PFSK-1 (cell line): Measurements from ENCODE around the gene C19orf25.

Experiments
- FOXP2 ChIP-seq: optimal IDR thresholded peaks from 2 replicates; pipeline ENCODE3; 2011; ENCODE audit warnings: borderline replicate concordance, control low read depth, inconsistent platforms; ENCODE audit not compliant: insufficient read depth; ENCODE audit errors: extremely low read length, extremely low read depth
- POLR2AphosphoS5 ChIP-seq: IDR thresholded peaks from 2 replicates; pipeline ENCODE4 v1.6.1; 2012; ENCODE audit warnings: low read depth, mild to moderate bottlenecking, control low read depth, low read length, moderate library complexity
- SIN3A ChIP-seq: IDR thresholded peaks from 2 replicates; pipeline ENCODE4 v1.6.1; 2012; ENCODE audit warnings: mild to moderate bottlenecking, low read length, moderate library complexity, borderline replicate concordance; ENCODE audit not compliant: insufficient read depth
- TAF1 ChIP-seq: IDR thresholded peaks from 2 replicates; pipeline ENCODE4 v1.6.1; 2012; ENCODE audit warnings: low read length, control low read depth, borderline replicate concordance; ENCODE audit not compliant: insufficient read depth
- TF ChIP-seq, protein P1 (sequence below), 2 experiments: IDR thresholded peaks; 2 replicates each; pipeline versions ENCODE4 v1.6.1 to v1.8.0; 2011 to 2012; ENCODE audit warnings: low read depth in 2 of 2, low read length in 2 of 2, control low read depth in 1 of 2, inconsistent platforms in 1 of 2, mild to moderate bottlenecking in 1 of 2, moderate library complexity in 1 of 2; ENCODE audit not compliant: insufficient read depth in 1 of 2

C19orf25 gene

DNA sequence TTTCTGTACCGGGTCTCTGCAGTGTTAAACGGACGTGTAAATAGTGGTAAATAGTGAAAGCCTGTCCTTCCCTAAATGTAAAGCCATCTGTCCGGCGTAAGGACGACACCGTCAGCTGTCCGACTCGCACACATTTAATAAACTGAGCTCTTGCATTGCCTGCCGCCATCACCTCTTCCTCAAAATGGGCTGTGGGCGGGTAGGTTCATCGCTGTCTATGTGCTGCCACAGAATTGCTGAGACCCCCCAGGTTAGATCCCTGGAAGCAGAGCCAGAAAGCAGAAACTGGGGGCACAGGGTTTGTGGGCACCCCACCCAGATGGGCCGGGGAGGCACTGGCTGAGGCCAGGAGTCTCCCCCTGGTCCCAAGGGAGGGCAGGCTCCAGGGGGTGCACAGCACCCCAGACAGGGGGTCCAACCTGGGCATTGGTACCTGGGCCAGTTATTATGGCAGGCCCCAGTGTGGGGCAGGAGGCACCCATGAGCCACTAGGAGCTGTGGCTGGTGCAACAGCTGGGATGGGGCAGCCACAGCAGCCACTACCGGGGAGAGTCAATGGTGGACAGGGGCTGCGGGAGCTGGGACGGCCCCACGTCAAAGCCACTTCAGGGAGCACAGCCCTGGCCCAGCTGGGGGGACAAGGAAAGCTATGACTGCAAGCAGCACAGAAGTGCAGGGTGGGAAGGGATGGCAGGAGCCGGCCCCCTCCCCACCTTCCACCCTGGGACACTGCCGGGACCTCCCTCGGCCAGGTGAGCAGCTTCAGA is 5.7 kb downstream of the C19orf25 start:
- TF ChIP-seq POLR2AphosphoS5, result peak; percentile 17; the same call in 1 of the 2 replicates
- TF ChIP-seq SIN3A, result no peak

DNA sequence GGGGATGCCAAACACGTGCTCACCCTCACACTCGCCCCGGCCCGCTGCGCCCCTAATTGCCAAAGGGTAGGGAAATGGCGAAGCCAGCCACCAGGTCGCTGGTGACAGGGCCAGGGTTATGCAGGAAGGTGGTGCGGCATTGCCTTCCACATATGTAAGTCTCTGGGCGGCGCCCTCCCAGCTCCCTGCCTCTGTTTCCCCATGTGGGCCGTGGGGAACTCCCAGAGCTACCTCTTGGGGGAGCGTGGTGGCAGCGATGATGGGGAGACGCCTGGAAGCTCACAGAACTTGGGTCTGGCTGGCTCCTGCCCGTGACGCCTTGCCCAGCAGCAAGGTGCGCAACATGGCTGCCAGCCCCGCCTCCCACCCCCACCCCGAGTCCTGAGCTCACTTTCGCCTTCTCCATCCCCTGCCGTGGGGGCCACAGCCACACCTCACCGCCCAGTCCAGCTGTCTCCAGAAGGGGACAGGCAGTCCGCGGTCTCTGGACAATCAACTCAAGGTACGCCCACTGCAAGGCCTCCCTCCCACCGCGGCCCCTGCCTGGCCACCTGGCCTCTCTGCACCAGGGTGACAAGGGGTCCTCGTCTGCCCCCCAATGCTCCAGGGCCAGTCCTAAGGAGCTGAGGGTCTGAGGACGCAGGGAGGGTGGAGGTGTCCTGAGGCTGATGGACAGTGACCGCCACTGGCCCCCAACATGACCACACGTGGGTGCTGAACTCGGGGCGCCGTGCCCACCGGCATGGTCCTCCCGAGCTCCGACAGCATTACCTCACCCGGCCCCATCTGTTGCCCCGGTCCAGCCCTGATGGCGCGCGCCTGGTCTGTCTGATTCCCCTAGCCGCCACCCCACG is 6.6 kb downstream of the C19orf25 start:
- TF ChIP-seq, protein P1, sequence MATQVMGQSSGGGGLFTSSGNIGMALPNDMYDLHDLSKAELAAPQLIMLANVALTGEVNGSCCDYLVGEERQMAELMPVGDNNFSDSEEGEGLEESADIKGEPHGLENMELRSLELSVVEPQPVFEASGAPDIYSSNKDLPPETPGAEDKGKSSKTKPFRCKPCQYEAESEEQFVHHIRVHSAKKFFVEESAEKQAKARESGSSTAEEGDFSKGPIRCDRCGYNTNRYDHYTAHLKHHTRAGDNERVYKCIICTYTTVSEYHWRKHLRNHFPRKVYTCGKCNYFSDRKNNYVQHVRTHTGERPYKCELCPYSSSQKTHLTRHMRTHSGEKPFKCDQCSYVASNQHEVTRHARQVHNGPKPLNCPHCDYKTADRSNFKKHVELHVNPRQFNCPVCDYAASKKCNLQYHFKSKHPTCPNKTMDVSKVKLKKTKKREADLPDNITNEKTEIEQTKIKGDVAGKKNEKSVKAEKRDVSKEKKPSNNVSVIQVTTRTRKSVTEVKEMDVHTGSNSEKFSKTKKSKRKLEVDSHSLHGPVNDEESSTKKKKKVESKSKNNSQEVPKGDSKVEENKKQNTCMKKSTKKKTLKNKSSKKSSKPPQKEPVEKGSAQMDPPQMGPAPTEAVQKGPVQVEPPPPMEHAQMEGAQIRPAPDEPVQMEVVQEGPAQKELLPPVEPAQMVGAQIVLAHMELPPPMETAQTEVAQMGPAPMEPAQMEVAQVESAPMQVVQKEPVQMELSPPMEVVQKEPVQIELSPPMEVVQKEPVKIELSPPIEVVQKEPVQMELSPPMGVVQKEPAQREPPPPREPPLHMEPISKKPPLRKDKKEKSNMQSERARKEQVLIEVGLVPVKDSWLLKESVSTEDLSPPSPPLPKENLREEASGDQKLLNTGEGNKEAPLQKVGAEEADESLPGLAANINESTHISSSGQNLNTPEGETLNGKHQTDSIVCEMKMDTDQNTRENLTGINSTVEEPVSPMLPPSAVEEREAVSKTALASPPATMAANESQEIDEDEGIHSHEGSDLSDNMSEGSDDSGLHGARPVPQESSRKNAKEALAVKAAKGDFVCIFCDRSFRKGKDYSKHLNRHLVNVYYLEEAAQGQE (IDR thresholded peaks at IDR 0.05; ENCODE audit: insufficient read depth in 1 of 2, low read depth in 2 of 2, low read length in 2 of 2), result no peak
- TF ChIP-seq POLR2AphosphoS5 (no peak), TAF1 (no peak), FOXP2 (no peak), SIN3A (no peak)

DNA sequence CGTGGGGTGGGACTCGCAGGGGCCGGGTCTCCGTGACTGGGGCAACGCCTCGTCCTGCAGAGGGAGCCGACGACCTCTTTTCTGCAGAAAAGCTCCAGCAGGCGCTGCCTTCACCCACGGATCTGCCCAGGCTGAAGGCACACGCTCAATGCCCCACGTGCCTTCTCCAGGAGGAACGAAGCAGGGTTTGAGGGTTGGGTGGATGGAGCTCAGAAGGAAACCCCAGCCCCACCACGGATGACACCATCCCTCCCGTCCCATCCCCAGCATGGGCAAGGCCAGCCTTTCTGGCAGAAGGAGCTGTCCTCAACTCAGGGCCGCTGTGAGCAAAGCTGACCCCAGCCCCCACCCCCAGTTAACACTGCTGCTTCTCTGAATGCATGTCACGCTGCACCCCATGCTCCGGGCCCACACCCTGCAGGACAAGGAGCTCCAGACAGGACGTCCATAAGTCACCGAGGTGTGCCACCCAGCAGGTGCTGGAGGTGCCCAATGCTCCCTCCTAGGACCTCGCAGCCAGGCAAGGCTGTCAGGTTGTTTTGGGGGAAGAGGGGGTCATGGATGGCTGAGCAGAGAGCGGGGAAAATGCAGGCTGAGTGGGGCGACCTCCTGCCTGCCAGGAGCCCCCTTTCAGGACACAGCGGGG is 7.4 kb downstream of the C19orf25 start:
- TF ChIP-seq POLR2AphosphoS5 (no peak), SIN3A (no peak), FOXP2 (no peak), TAF1 (no peak)
- TF ChIP-seq, protein P1 (IDR thresholded peaks at IDR 0.05; ENCODE audit: insufficient read depth in 1 of 2, low read depth in 2 of 2, low read length in 2 of 2), result no peak

DNA sequence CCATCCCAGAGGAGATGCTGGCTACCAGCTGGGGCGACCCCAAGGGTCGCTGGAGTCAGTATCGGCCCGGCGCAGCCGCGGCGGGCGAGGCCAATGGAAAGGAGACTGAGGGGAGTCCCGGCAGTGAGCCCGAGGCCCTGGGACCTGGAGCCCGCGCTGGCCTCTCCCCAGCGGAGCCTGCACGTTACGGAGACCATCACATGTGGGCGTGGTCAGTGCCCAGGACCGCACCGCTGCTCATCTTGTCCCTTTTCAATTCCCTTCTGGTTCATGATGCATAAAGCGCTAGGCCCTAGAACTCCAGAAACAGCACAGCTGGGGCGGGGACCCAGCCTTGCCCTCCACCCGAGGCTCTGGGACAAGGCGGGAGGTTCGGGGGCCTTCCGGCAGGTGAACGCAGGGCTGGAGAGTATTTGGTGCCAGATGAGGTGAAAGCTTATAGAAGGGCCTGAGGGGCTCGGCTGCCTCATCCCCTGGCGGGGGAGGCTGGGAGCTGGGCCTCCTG is 8.0 kb downstream of the C19orf25 start:
- peak; percentile 20 for TF ChIP-seq FOXP2
- TF ChIP-seq TAF1, result no peak

DNA sequence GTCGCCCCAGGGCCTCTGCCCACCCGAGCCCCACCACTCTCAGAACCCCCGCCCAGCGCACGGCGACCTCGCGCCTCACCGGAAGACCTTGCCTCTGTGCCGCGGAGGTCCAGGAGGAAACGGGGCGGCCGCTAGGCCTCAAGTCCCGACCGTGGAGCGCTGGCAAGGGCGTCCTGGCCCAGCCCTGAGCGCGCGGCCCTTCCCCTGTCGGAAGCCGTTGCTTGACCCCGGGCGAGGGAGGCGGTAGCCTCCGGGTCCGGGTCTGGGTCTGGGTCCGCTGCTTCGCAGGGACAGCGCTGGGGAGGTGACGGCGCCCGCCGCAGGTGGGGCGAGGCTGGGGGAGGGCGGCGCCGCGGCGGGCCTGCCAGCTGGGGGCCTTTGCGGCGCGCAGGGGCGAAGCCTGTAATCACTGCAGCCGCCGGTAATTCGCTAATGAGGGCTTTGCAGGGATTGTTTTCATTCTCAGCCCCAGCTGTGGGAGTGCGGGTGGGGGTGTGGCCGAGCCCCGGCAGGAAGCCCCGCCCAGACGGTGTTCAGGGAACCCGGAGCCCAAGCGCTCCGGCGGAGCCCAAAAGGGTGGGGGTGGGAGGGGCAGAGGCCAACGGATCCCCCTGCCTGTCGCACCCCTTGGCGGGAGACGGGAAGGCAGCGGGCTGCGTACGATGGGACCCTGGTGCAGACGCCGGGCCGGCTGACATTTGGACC is 8.6 kb downstream of the C19orf25 start:
- TF ChIP-seq FOXP2, result peak; percentile 47
- peak; percentile 86; the same call in 1 of the 2 replicates for TF ChIP-seq SIN3A
- TF ChIP-seq, protein P1 (IDR thresholded peaks at IDR 0.05; ENCODE audit: insufficient read depth in 1 of 2, low read depth in 2 of 2, low read length in 2 of 2), result no peak
- no peak for TF ChIP-seq TAF1
- TF ChIP-seq POLR2AphosphoS5, result no peak
